CD8-positive, alpha-beta memory T cell (primary cell): ENCODE data around the gene ORM2. TPM values are rescaled to one million over a fixed set of nuclear protein-coding genes. Genes with fewer than 3 reads are reported as not detected.
"Not testable (repeated sequence)": the region's sequence is repeated elsewhere in the genome, so short reads cannot be mapped to it uniquely, and the experiment has no call there.

ENCODE experiments used
- CTCF ChIA-PET: fragments of 350-600 bp; sonication (Branson Sonifier 250); formaldehyde crosslinking; loops from one replicate; lab custom pipeline; 2021; ENCODE audit warnings: antibody characterized with exemption; lab: Charles Lee
- POLR2A ChIA-PET: fragments of 350-600 bp; sonication (Branson Sonifier 250); formaldehyde crosslinking; loops from one replicate; lab custom pipeline; 2021; ENCODE audit warnings: antibody characterized with exemption; lab: Charles Lee
- DNase-seq, 5 donors: peaks; one replicate each; pipeline versions ENCODE4 v3.0.0 to v3.0.0-alpha.2; 2020 to 2022; ENCODE audit warnings: mixed read lengths in 1 of 5
- H3K27ac ChIP-seq: one replicate; pipeline ENCODE4 v1.7.0; 2013; ENCODE audit warnings: low read depth, mild to moderate bottlenecking, low read length, moderate library complexity
- H3K27me3 ChIP-seq: 2 replicates; pipeline ENCODE4 v1.7.0; 2013; ENCODE audit warnings: low read length, mild to moderate bottlenecking; ENCODE audit not compliant: insufficient read depth, poor library complexity, severe bottlenecking
- H3K36me3 ChIP-seq: 2 replicates; pipeline ENCODE4 v1.7.0; 2013; ENCODE audit warnings: mild to moderate bottlenecking, low read length, moderate library complexity; ENCODE audit not compliant: insufficient read depth
- H3K4me1 ChIP-seq: 2 replicates; pipeline ENCODE4 v1.7.0; 2013; ENCODE audit warnings: mild to moderate bottlenecking, low read length, moderate library complexity; ENCODE audit not compliant: insufficient read depth
- H3K4me3 ChIP-seq: 2 replicates; pipeline ENCODE4 v1.7.0; 2013; ENCODE audit warnings: mild to moderate bottlenecking, low read length
- H3K9me3 ChIP-seq: 2 replicates; pipeline ENCODE4 v1.7.0; 2013; ENCODE audit warnings: mild to moderate bottlenecking, low read length
- H3K27ac Mint-ChIP-seq, 8 donors: one replicate each; pipeline ENCODE4 v1.8.0; 2020 to 2021; ENCODE audit warnings: mixed read lengths in 8 of 8, mild to moderate bottlenecking in 6 of 8, inconsistent platforms in 3 of 8, moderate library complexity in 3 of 8
- H3K27me3 Mint-ChIP-seq, 2 donors: one replicate each; pipeline ENCODE4 v1.8.0; 2020 to 2021; ENCODE audit warnings: mixed read lengths in 2 of 2, mild to moderate bottlenecking in 1 of 2, moderate library complexity in 1 of 2
- H3K36me3 Mint-ChIP-seq, 3 donors: one replicate each; pipeline ENCODE4 v1.8.0; 2020 to 2021; ENCODE audit warnings: mixed read lengths in 3 of 3, inconsistent platforms in 1 of 3, mild to moderate bottlenecking in 1 of 3
- H3K4me1 Mint-ChIP-seq, 3 donors: one replicate each; pipeline ENCODE4 v1.8.0; 2020 to 2021; ENCODE audit warnings: mixed read lengths in 3 of 3, inconsistent platforms in 1 of 3, mild to moderate bottlenecking in 1 of 3
- H3K4me3 Mint-ChIP-seq, 7 donors: one replicate each; pipeline ENCODE4 v1.8.0; 2020 to 2021; ENCODE audit warnings: mixed read lengths in 7 of 7, mild to moderate bottlenecking in 6 of 7, moderate library complexity in 4 of 7, inconsistent platforms in 2 of 7
- H3K9me3 Mint-ChIP-seq, 5 donors: one replicate each; pipeline ENCODE4 v1.8.0; 2020 to 2022; ENCODE audit warnings: mixed read lengths in 5 of 5, mild to moderate bottlenecking in 3 of 5, moderate library complexity in 2 of 5, inconsistent platforms in 1 of 5
- polyA plus RNA-seq: library from polyadenylated mRNA; unstranded; fragments of 300-500 nt; fragmentation: Illumina TruSeq; gene quantifications from one replicate; pipeline ENCODE4 v1.2.3, GENCODE V29; 2021
- total RNA-seq, 2 experiments: library from RNA; stranded (reverse); gene quantifications; one replicate each; pipeline ENCODE4 v1.2.3, GENCODE V29; 2021

The ORM2 gene
- total and polyA plus RNA-seq, 3 experiments from 2014 or later = not detected

GRCh38 chr9:114327749-114328148 lies 1.9 kb upstream of the ORM2 start:
- peaks cover 0 to 4% of the 10 kb centered on the region in 2 donors for H3K27me3 Mint-ChIP-seq
- H3K9me3 ChIP-seq = no peaks in the 10 kb centered on the region
- ChIA-PET POLR2A (no interaction called here), CTCF (no interaction called here)
- H3K27ac Mint-ChIP-seq = no peak overlapping the region
- DNase-seq = no peak
- H3K27me3 ChIP-seq = no peaks in the 10 kb centered on the region
- no peak overlapping the region for H3K27ac ChIP-seq
- H3K36me3 Mint-ChIP-seq = no peaks in the 10 kb centered on the region
- H3K4me1 Mint-ChIP-seq = peaks cover 18 to 23% (median 22%) of the 10 kb centered on the region in 3 donors
- H3K4me3 Mint-ChIP-seq = no peak overlapping the region
- H3K4me1 ChIP-seq = no peaks in the 10 kb centered on the region
- H3K9me3 Mint-ChIP-seq = no peaks in the 10 kb centered on the region
- no peak overlapping the region for H3K4me3 ChIP-seq
- H3K36me3 ChIP-seq = no peaks in the 10 kb centered on the region

- H3K27me3 ChIP-seq, CTCF ChIA-PET, H3K4me3 Mint-ChIP-seq, H3K27ac ChIP-seq, H3K4me3 ChIP-seq, H3K27ac Mint-ChIP-seq, H3K4me1 ChIP-seq, H3K27me3 Mint-ChIP-seq, H3K9me3 ChIP-seq, H3K36me3 ChIP-seq, H3K36me3 Mint-ChIP-seq, DNase-seq, H3K9me3 Mint-ChIP-seq: not testable (repeated sequence)
- POLR2A ChIA-PET = interaction anchor here (0.9 kb wide), 1 partner anchor 37 kb away, joined by 5 read pairs; no protein-coding TSS in a partner anchor
- peaks cover 18 to 23% (median 22%) of the 10 kb centered on the region in 3 donors for H3K4me1 Mint-ChIP-seq
Observed at GRCh38 chr9:114328357-114328820, 1.3 kb upstream of the ORM2 start.

GRCh38 chr9:114328937-114329624 lies 588 bp upstream of the ORM2 start:
- DNase-seq, H3K27ac Mint-ChIP-seq, H3K36me3 ChIP-seq, H3K27ac ChIP-seq, H3K27me3 ChIP-seq, H3K36me3 Mint-ChIP-seq, H3K27me3 Mint-ChIP-seq, H3K9me3 ChIP-seq, H3K9me3 Mint-ChIP-seq, H3K4me1 ChIP-seq, H3K4me3 ChIP-seq, CTCF ChIA-PET, H3K4me3 Mint-ChIP-seq: not testable (repeated sequence)
- POLR2A ChIA-PET = interaction anchor here (0.9 kb wide), 1 partner anchor 37 kb away, joined by 5 read pairs; no protein-coding TSS in a partner anchor
- peaks cover 18 to 23% (median 22%) of the 10 kb centered on the region in 3 donors for H3K4me1 Mint-ChIP-seq

- Mint-ChIP-seq H3K27ac (peak overlapping the region in 4 of 8 donors; percentile 32 to 80 (median 62)), H3K9me3 (no peaks in the 10 kb centered on the region), H3K4me1 (peaks cover 18 to 28% (median 22%) of the 10 kb centered on the region in 3 donors), H3K4me3 (peak overlapping the region in 1 of 7 donors; percentile 40), H3K27me3 (peaks cover 0 to 4% of the 10 kb centered on the region in 2 donors), H3K36me3 (peaks cover 0 to 11% (median 5%) of the 10 kb centered on the region in 3 donors)
- H3K4me1 ChIP-seq = no peaks in the 10 kb centered on the region
- ChIA-PET POLR2A (no interaction called here), CTCF (interaction anchor here (1.2 kb wide), 1 partner anchor 54 kb away, joined by 3 read pairs; no protein-coding TSS in a partner anchor)
- no peaks in the 10 kb centered on the region for H3K9me3 ChIP-seq
- H3K36me3 ChIP-seq = peaks cover 6% of the 10 kb centered on the region
- H3K27me3 ChIP-seq = no peaks in the 10 kb centered on the region
- H3K27ac ChIP-seq = no peak overlapping the region
- no peak overlapping the region for H3K4me3 ChIP-seq
- DNase-seq = no peak
Observed at GRCh38 chr9:114330636-114331035, 967 bp downstream of the ORM2 start.

DNA sequence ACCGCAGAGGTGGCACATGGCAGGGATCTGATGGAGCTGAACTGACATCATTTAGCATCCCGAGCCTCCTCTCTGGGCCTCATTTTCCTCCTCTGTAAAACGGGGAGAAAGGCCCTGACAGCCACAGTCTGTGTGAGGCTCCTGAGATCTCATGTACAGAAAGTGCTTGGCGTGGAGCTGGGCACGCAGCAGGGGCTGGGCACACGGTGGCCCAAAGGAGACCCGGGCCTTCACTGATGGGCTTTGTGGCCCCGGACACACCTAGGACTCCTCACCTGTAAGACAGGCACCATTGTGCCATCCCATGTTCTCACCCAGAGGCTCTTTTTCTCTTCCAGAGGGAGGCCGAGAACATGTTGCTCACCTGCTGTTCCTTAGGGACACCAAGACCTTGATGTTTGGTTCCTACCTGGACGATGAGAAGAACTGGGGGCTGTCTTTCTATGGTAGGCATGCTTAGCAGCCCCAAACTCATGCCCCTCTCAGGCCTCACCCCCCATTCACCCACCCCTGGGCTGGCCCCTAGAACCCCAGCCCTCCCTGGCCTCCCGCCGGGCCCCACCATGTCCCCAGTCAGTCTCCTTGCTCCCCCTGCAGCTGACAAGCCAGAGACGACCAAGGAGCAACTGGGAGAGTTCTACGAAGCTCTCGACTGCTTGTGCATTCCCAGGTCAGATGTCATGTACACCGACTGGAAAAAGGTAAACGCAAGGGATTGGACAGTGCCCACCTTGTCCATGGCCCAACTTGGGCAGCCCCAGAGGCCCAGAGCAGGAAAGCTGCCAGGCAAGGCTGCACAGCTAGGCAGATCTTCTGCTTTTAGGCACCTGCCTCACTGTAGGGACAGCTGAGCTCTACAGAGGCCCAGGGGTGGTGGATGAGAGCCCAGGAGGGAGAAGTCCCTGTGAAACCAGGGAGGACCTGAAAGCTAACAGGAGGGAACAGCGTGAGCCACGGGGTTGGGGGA lies 1.8 kb downstream of the ORM2 start:
- H3K9me3 Mint-ChIP-seq, H3K27me3 ChIP-seq, H3K27me3 Mint-ChIP-seq, H3K4me1 ChIP-seq, H3K36me3 ChIP-seq, DNase-seq, H3K9me3 ChIP-seq, H3K27ac ChIP-seq, H3K4me3 ChIP-seq: not testable (repeated sequence)
- H3K27ac Mint-ChIP-seq = peak overlapping the region in 5 of 8 donors; percentile 35 to 80 (median 68)
- H3K4me1 Mint-ChIP-seq = peaks cover 18 to 28% (median 22%) of the 10 kb centered on the region in 3 donors
- peaks cover 0 to 20% (median 9%) of the 10 kb centered on the region in 3 donors for H3K36me3 Mint-ChIP-seq
- CTCF ChIA-PET = interaction anchor here (1.2 kb wide), 1 partner anchor 53 kb away, joined by 3 read pairs; no protein-coding TSS in a partner anchor
- H3K4me3 Mint-ChIP-seq = peak overlapping the region in 4 of 7 donors; percentile 20 to 72 (median 36)
- POLR2A ChIA-PET = interaction anchor here (0.6 kb wide), 1 partner anchor 596 kb away, joined by 3 read pairs; no protein-coding TSS in a partner anchor

- POLR2A ChIA-PET = interaction anchor here (0.6 kb wide), 1 partner anchor 595 kb away, joined by 3 read pairs; no protein-coding TSS in a partner anchor
- CTCF ChIA-PET, H3K9me3 Mint-ChIP-seq, H3K27me3 Mint-ChIP-seq, DNase-seq, H3K4me1 ChIP-seq, H3K4me3 ChIP-seq, H3K9me3 ChIP-seq, H3K27ac ChIP-seq, H3K27me3 ChIP-seq: not testable (repeated sequence)
- peak overlapping the region in 7 of 8 donors; percentile 27 to 81 (median 70) for H3K27ac Mint-ChIP-seq
- H3K4me3 Mint-ChIP-seq = peak overlapping the region in 3 of 7 donors; percentile 18 to 45 (median 22)
- H3K36me3 ChIP-seq = peaks cover 11% of the 10 kb centered on the region
- H3K36me3 Mint-ChIP-seq = peaks cover 0 to 29% (median 9%) of the 10 kb centered on the region in 3 donors
- peaks cover 18 to 28% (median 22%) of the 10 kb centered on the region in 3 donors for H3K4me1 Mint-ChIP-seq
Observed at GRCh38 chr9:114332474-114333040, 2.9 kb downstream of the ORM2 start.

DNA sequence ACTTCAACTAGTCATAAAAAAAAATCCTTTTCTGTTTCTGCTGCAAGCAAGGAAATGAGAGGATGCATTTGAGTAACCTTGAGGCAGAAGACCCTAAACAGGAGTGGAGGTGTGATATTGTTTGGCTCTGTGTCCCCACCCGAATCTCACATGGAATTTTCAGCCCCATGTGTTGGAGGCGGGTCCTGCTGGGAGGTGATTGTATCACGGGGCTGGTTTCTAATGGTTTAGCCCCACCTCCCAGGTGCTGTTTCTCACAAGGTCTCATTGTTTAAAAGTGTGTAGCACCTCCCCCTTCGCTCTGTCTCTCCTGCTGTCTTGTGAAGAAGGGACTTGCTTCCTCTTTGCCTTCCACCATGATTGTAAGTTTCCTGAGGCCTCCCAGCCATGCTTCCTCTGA lies 4.0 kb downstream of the ORM2 start:
- H3K27ac ChIP-seq, H3K27me3 ChIP-seq, H3K9me3 ChIP-seq, H3K9me3 Mint-ChIP-seq, CTCF ChIA-PET, H3K27me3 Mint-ChIP-seq, H3K4me3 ChIP-seq, H3K4me1 ChIP-seq, DNase-seq, H3K27ac Mint-ChIP-seq, H3K4me3 Mint-ChIP-seq, POLR2A ChIA-PET: not testable (repeated sequence)
- H3K36me3 ChIP-seq = peaks cover 23% of the 10 kb centered on the region
- Mint-ChIP-seq H3K36me3 (peaks cover 0 to 41% (median 14%) of the 10 kb centered on the region in 3 donors), H3K4me1 (peaks cover 21 to 35% (median 27%) of the 10 kb centered on the region in 3 donors)
